ENCODE measurements around the gene FKBP1B. TPM values are rescaled to one million over a fixed set of nuclear protein-coding genes. Genes with fewer than 3 reads are reported as not detected.
"Not testable (repeated sequence)": the region's sequence is repeated elsewhere in the genome, so short reads cannot be mapped to it uniquely, and the experiment has no call there.

Gene FKBP1B
- total and polyA plus RNA-seq, 2 experiments from 2014 or later = 43.1 to 46.3 TPM

- DNase-seq (ENCODE audit: low read depth in 1 of 2, low spot score in 1 of 2) = no peak
- Histone ChIP-seq H3K27ac (no peak overlapping the region), H3K9me3 (ENCODE audit: low read depth) (no peaks in the 10 kb centered on the region), H3K4me1 (ENCODE audit: low read depth) (no peaks in the 10 kb centered on the region), H3K4me3 (no peak overlapping the region), H3K36me3 (no peaks in the 10 kb centered on the region), H3K27me3 (peaks cover 18% of the 10 kb centered on the region)
- TF ChIP-seq CTCF (IDR thresholded peaks at IDR 0.05; ENCODE audit: low read depth, low read length) = no peak
Measured at GRCh38 chr2:24010477-24011249, 38.9 kb upstream of the FKBP1B start.

GRCh38 chr2:24011250-24012104 is 38.1 kb upstream of the FKBP1B start:
- Histone ChIP-seq H3K36me3 (no peaks in the 10 kb centered on the region), H3K4me3 (no peak overlapping the region), H3K27me3 (peaks cover 18% of the 10 kb centered on the region), H3K27ac (no peak overlapping the region), H3K4me1 (ENCODE audit: low read depth) (no peaks in the 10 kb centered on the region), H3K9me3 (ENCODE audit: low read depth) (no peaks in the 10 kb centered on the region)
- DNase-seq (ENCODE audit: low read depth in 1 of 2, low spot score in 1 of 2) = no peak
- no peak for TF ChIP-seq CTCF (IDR thresholded peaks at IDR 0.05; ENCODE audit: low read depth, low read length)

GRCh38 chr2:24012521-24013188 is 36.9 kb upstream of the FKBP1B start:
- H3K27me3 ChIP-seq = peaks cover 18% of the 10 kb centered on the region
- no peak overlapping the region for H3K4me3 ChIP-seq
- H3K36me3 ChIP-seq = no peaks in the 10 kb centered on the region
- no peak for TF ChIP-seq CTCF (IDR thresholded peaks at IDR 0.05; ENCODE audit: low read depth, low read length)
- no peak for DNase-seq (ENCODE audit: low read depth in 1 of 2, low spot score in 1 of 2)
- H3K27ac ChIP-seq = no peak overlapping the region
- H3K9me3 ChIP-seq (ENCODE audit: low read depth) = no peaks in the 10 kb centered on the region
- no peaks in the 10 kb centered on the region for H3K4me1 ChIP-seq (ENCODE audit: low read depth)

GRCh38 chr2:24014902-24015301 is 34.6 kb upstream of the FKBP1B start:
- not testable (repeated sequence) for H3K9me3 ChIP-seq (ENCODE audit: low read depth); H3K27ac ChIP-seq; H3K27me3 ChIP-seq; H3K36me3 ChIP-seq; H3K4me3 ChIP-seq; H3K4me1 ChIP-seq (ENCODE audit: low read depth); DNase-seq (ENCODE audit: low read depth in 1 of 2, low spot score in 1 of 2)

- DNase-seq (ENCODE audit: low read depth in 1 of 2, low spot score in 1 of 2) = peak; percentile 22 to 68
- H3K4me3 ChIP-seq = no peak overlapping the region
- H3K27ac ChIP-seq = peak overlapping the region; percentile 28
- no peaks in the 10 kb centered on the region for H3K36me3 ChIP-seq
- H3K4me1 ChIP-seq (ENCODE audit: low read depth) = no peaks in the 10 kb centered on the region
- H3K27me3 ChIP-seq = peaks cover under 1% of the 10 kb centered on the region
- no peaks in the 10 kb centered on the region for H3K9me3 ChIP-seq (ENCODE audit: low read depth)
- TF ChIP-seq CTCF (IDR thresholded peaks at IDR 0.05; ENCODE audit: low read depth, low read length) = no peak
Measured at GRCh38 chr2:24015562-24016375, 33.8 kb upstream of the FKBP1B start.

Measured in cardiac muscle cell (in vitro differentiated cells and primary cell).